Spleen (tissue), 11 donors: ENCODE measurements around the gene CALCR. TPM values are rescaled to one million over a fixed set of nuclear protein-coding genes. Genes with fewer than 3 reads are reported as not detected.
A peak's percentile ranks its signal among the peaks of the same experiment; 100 is the strongest.

Source experiments
- DNase-seq: peaks from one replicate; pipeline ENCODE4 v3.0.0-alpha.2; 2020
- H3K27ac ChIP-seq, 8 donors: fragments of 200-600 bp; sonication (generic) in 7 of 8; 1 replicate in 4 of 8; 2 replicates in 4 of 8; pipeline versions ENCODE4 v1.5.0 to v1.8.0; 2016 to 2021; ENCODE audit warnings: inconsistent platforms in 4 of 8, mild to moderate bottlenecking in 4 of 8, moderate library complexity in 1 of 8
- H3K27me3 ChIP-seq, 7 donors: fragments of 200-600 bp; sonication (generic) in 6 of 7; replicated peaks in 1 of 7; 1 replicate in 4 of 7; 2 replicates in 3 of 7; pipeline versions ENCODE4 v1.5.0 to v1.8.0; 2016 to 2021; ENCODE audit warnings: inconsistent platforms in 3 of 7, mild to moderate bottlenecking in 1 of 7
- H3K36me3 ChIP-seq, 6 donors: fragments of 200-600 bp; sonication (generic) in 5 of 6; 1 replicate in 4 of 6; 2 replicates in 2 of 6; pipeline versions ENCODE4 v1.5.0 to v1.8.0; 2016 to 2021; ENCODE audit warnings: inconsistent platforms in 2 of 6
- H3K4me1 ChIP-seq, 6 donors: fragments of 200-600 bp; sonication (generic) in 5 of 6; 1 replicate in 3 of 6; 2 replicates in 3 of 6; pipeline versions ENCODE4 v1.5.0 to v1.8.0; 2016 to 2021; ENCODE audit warnings: inconsistent platforms in 3 of 6
- H3K4me3 ChIP-seq, 8 donors: fragments of 200-600 bp; sonication (generic) in 7 of 8; 1 replicate in 4 of 8; 2 replicates in 4 of 8; pipeline versions ENCODE4 v1.5.0 to v1.8.0; 2016 to 2021; ENCODE audit warnings: inconsistent platforms in 4 of 8, mild to moderate bottlenecking in 4 of 8, moderate library complexity in 2 of 8
- H3K9me3 ChIP-seq, 8 donors: fragments of 200-600 bp; sonication (generic) in 7 of 8; 1 replicate in 4 of 8; 2 replicates in 4 of 8; pipeline versions ENCODE4 v1.5.0 to v1.8.0; 2016 to 2021; ENCODE audit warnings: inconsistent platforms in 4 of 8
- CTCF ChIP-seq, 11 experiments: fragments of 200-600 bp in 7 of 11; fragments of 450-650 bp in 4 of 11; sonication (generic) in 4 of 11; IDR thresholded peaks in 8 of 11; conservative IDR thresholded peaks in 3 of 11; 1 replicate in 7 of 11; 2 replicates in 4 of 11; pipeline versions ENCODE4 v1.4.0 to v1.8.0; 2016 to 2021; ENCODE audit warnings: antibody characterized with exemption in 11 of 11, inconsistent platforms in 4 of 11, mild to moderate bottlenecking in 1 of 11
- POLR2A ChIP-seq, 3 donors: fragments of 450-650 bp; IDR thresholded peaks; one replicate each; pipeline ENCODE4 v1.5.1; 2017; ENCODE audit warnings: antibody characterized with exemption in 3 of 3, mild to moderate bottlenecking in 1 of 3
- POLR2AphosphoS5 ChIP-seq, 3 donors: sonication (generic); formaldehyde crosslinking; IDR thresholded peaks; one replicate each; pipeline ENCODE4 v1.5.1; 2017; ENCODE audit warnings: antibody characterized with exemption in 3 of 3
- WGBS, 5 donors: extraction: QIAGEN DNeasy Blood & Tissue Kit in 3 of 5; methylation state at CpG; one replicate each; pipeline versions ENCODE4 v1.1.5 to v1.1.7; 2013 to 2018; 5-methylcytosine and 5-hydroxymethylcytosine counted together
- intact Hi-C: fragments of 100-400 bp; cut with DNase I; formaldehyde crosslinking; loops from one replicate; pipeline ENCODE4 v1.15.0; 2023; ENCODE audit warnings: low total_unique reads
- polyA plus RNA-seq, 3 donors: library from polyadenylated mRNA; stranded (reverse); fragments of 200-250 nt; gene quantifications; one replicate each; pipeline ENCODE4 v1.2.1, GENCODE V29; 2013
- total RNA-seq, 7 donors: library from RNA; depleted of rRNA in 3 of 7; stranded (reverse); fragments of >200 nt in 3 of 7; fragmentation: NEBNext Ultra II Directional in 4 of 7; extraction: Animal tissue kit (Norgen Biotek cat#: 25700) in 4 of 7; gene quantifications; one replicate each; pipeline versions ENCODE4 v1.1.0 to v1.2.1, GENCODE V29; 2016 to 2021
- donor health status: healthy with polysubstance abuse.
- donor health status: DM: no; HTN: no; CAD: no; lungs with moderate emphysema.
- donor health status: DM: no; HTN: no; CAD: no.
- donor health status: Bipolar disorder and iron deficiency.
- donor health status: healthy.
- donor health status: DM: no; HTN: no; CAD: no.
- donor health status: DM: yes; HTN: yes; CAD: no.

CALCR gene
- total and polyA plus RNA-seq, 10 donors: not detected

GRCh38 chr7:93574269-93574645 is 267 bp downstream of the CALCR start:
- intact Hi-C loops: no loop called here
- peak overlapping the region in 3 of 8 donors; percentile 7 to 59 (median 10) for H3K4me3 ChIP-seq
- WGBS, 5 donors: 4 to 7% (median 6%) methylated on average over 19 of the region's 19 CpGs

GRCh38 chr7:93569189-93569588 is 5.3 kb downstream of the CALCR start:
- Histone ChIP-seq H3K4me3 (no peak overlapping the region), H3K27me3 (peaks cover 0 to 12% (median 6%) of the 10 kb centered on the region in 7 donors), H3K4me1 (peaks cover 0 to 3% (median under 1%) of the 10 kb centered on the region in 6 donors), H3K36me3 (no peaks in the 10 kb centered on the region), H3K27ac (no peak overlapping the region), H3K9me3 (no peaks in the 10 kb centered on the region)
- DNase-seq: no peak
- WGBS, 5 donors: 92 to 96% (median 94%) methylated on average over 2 of the region's 2 CpGs
- TF ChIP-seq POLR2A (IDR thresholded peaks at IDR 0.05) (no peak), POLR2AphosphoS5 (IDR thresholded peaks at IDR 0.05) (no peak), CTCF (IDR thresholded peaks at IDR 0.05 in 8 of 11, conservative IDR thresholded peaks at IDR 0.05 in 3 of 11) (no peak)
- intact Hi-C loops: no loop called here

More at GRCh38 chr7:93574269-93574645, 267 bp downstream of the CALCR start:
- Histone ChIP-seq H3K36me3 (no peaks in the 10 kb centered on the region), H3K4me1 (peaks cover 0 to 19% (median 14%) of the 10 kb centered on the region in 6 donors), H3K27ac (no peak overlapping the region), H3K27me3 (peaks cover 0 to 32% (median 25%) of the 10 kb centered on the region in 7 donors), H3K9me3 (no peaks in the 10 kb centered on the region)
- no peak for TF ChIP-seq POLR2A (IDR thresholded peaks at IDR 0.05)
- no peak for DNase-seq

GRCh38 chr7:93566876-93567275 is 7.6 kb downstream of the CALCR start:
- H3K36me3 ChIP-seq: no peaks in the 10 kb centered on the region
- H3K27me3 ChIP-seq: no peaks in the 10 kb centered on the region
- TF ChIP-seq POLR2A (IDR thresholded peaks at IDR 0.05) (no peak), POLR2AphosphoS5 (IDR thresholded peaks at IDR 0.05) (no peak), CTCF (IDR thresholded peaks at IDR 0.05 in 8 of 11, conservative IDR thresholded peaks at IDR 0.05 in 3 of 11) (no peak)
- H3K4me1 ChIP-seq: no peaks in the 10 kb centered on the region
- DNase-seq: no peak
- intact Hi-C loops: no loop called here
- H3K4me3 ChIP-seq: no peak overlapping the region
- H3K9me3 ChIP-seq: no peaks in the 10 kb centered on the region
- H3K27ac ChIP-seq: no peak overlapping the region

- intact Hi-C loops: no loop called here
Measured at GRCh38 chr7:93563584-93563983, 10.9 kb downstream of the CALCR start.

More at GRCh38 chr7:93563584-93563983, 10.9 kb downstream of the CALCR start:
- Histone ChIP-seq H3K27ac (no peak overlapping the region), H3K36me3 (no peaks in the 10 kb centered on the region), H3K4me1 (peaks cover 0 to 20% (median 12%) of the 10 kb centered on the region in 6 donors), H3K27me3 (no peaks in the 10 kb centered on the region), H3K4me3 (no peak overlapping the region), H3K9me3 (no peaks in the 10 kb centered on the region)
- DNase-seq: no peak
- 46 to 62% (median 52%) methylated on average over 6 of the region's 6 CpGs for WGBS, 5 donors
- no peak for TF ChIP-seq CTCF (IDR thresholded peaks at IDR 0.05 in 8 of 11, conservative IDR thresholded peaks at IDR 0.05 in 3 of 11)
- TF ChIP-seq POLR2AphosphoS5 (IDR thresholded peaks at IDR 0.05): no peak
- TF ChIP-seq POLR2A (IDR thresholded peaks at IDR 0.05): no peak
